Astrocyte of the cerebellum (primary cell): Measurements from ENCODE around the gene CLMP.

ENCODE experiments used
- DNase-seq: peaks from one replicate; pipeline ENCODE4 v3.0.0-alpha.2; 2011; ENCODE audit warnings: low read depth
- H3K4me3 ChIP-seq: 2 replicates; pipeline ENCODE4 v1.5.1; 2011; ENCODE audit warnings: mild to moderate bottlenecking, low read depth, low read length, moderate library complexity
- CTCF ChIP-seq: IDR thresholded peaks from 2 replicates; pipeline ENCODE4 v1.5.1; 2012; ENCODE audit warnings: low read length, low read depth, moderate library complexity, mild to moderate bottlenecking; ENCODE audit errors: missing control alignments
- in situ Hi-C: cut with HindIII; loops from 2 replicates; pipeline ENCODE4 v1.10.0; 2017; ENCODE audit warnings: low sequenced_read_pairs

Gene CLMP

DNA sequence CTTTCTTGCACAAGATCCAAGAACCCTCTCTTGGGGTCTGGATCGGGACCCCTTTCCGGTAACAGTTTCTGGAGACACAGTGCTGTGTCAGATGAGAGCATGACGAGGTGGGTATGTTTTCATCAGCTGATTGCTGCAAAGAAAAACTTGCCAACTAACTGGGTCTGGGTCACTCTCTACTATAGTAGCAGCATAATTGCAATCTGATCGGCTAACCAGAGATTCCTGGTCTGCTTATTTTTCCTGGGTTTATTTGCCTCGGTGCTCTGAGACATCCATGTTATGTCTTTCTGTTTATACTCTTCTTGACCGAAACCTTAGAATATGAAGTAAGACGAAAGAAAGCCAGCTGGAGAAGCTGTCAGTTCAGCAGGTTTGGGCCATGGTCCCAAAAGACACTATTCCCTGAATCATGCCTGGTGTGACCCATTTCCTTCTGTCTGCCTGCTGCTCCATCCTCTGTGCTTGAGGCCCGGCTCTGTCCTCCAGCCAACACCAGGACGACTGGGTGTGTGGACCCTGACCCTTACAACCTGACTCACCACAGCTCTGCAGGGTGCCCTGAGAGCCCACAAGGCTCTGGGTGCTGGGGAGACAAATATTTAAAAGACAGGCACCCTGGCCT lies 24.1 kb upstream of the CLMP start:
- TF ChIP-seq CTCF: no peak
- no peak overlapping the region for H3K4me3 ChIP-seq
- in situ Hi-C loops: no loop called here
- DNase-seq: no peak

GRCh38 chr11:123218451-123218850 lies 23.4 kb upstream of the CLMP start:
- in situ Hi-C loops: no loop called here
- DNase-seq: no peak
- H3K4me3 ChIP-seq: no peak overlapping the region
- no peak for TF ChIP-seq CTCF

GRCh38 chr11:123217897-123218296 lies 22.8 kb upstream of the CLMP start:
- H3K4me3 ChIP-seq: no peak overlapping the region
- in situ Hi-C loops: no loop called here
- TF ChIP-seq CTCF: no peak
- DNase-seq: no peak

DNA sequence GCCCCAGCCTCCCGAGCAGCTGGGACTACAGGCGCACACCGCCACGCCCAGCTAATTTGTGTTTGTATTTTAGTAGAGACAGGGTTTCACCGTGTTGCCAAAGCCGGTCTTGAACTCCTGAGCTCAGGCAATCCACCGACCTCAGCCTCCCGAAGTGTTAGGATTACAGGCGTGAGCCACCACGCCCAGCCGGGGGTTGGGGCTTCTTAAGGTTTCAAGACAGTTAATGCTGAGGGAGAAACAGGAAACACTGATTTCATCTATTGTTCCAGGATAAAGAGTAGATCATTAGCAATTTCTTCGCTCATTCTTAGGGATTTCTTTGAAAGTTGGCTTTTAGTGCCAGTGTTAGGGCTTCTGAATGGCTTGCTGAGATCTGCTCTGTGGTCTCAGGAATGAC lies 21.2 kb upstream of the CLMP start:
- in situ Hi-C loops: no loop called here
- TF ChIP-seq CTCF: no peak
- H3K4me3 ChIP-seq: no peak overlapping the region
- DNase-seq: no peak

DNA sequence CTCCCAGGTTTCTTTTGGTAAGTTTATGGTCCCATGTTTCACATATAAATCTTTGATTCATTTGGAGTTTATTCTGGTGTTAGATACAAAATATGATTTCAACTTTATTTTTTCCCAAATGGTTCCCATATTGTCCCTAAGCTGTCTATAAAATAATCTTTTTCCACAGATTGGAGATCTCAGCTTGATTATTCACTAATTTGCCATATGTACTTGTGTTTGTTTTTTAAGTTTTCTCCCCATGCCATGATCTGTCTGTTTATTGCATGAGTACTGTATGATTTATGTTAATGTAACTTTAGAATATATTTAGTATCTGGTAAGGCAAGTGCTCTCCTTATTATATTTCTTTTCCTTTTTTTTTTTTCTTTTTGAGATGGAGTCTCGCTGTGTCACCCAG lies 19.9 kb upstream of the CLMP start:
- no peak overlapping the region for H3K4me3 ChIP-seq
- no peak for DNase-seq
- no peak for TF ChIP-seq CTCF
- in situ Hi-C loops: no loop called here

DNA sequence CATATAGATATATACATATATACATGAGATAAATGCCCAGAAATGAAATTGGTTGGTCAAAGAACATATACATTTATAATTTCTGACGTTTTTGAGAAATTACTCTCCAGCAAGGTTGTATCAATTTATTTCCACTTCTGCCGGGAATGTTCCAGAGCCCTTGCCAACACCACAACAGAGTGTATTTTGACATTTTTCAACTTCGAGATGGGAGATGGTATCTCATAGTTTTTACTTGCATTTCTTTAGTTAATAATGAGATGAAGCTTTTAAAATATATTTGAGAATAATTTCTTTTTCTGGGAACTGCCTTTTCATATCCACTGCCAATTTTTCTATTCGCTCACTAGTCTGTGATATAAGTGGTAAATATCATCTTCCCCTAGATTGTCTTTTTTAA lies 19.3 kb upstream of the CLMP start:
- H3K4me3 ChIP-seq: no peak overlapping the region
- in situ Hi-C loops: no loop called here
- TF ChIP-seq CTCF: no peak
- DNase-seq: no peak
